HFFc6 (cell line): Measurements from ENCODE around the gene PCCA. TPM values are rescaled to one million over a fixed set of nuclear protein-coding genes. Genes with fewer than 3 reads are reported as not detected.
"Not testable (repeated sequence)": the region's sequence is repeated elsewhere in the genome, so short reads cannot be mapped to it uniquely, and the experiment has no call there.

Source experiments
- DNase-seq: peaks from one replicate; pipeline ENCODE4 v3.0.0-alpha.2; 2018
- H3K27ac Mint-ChIP-seq: 2 replicates; pipeline ENCODE4 v1.8.0; 2020; ENCODE audit warnings: mild to moderate bottlenecking, mixed read lengths
- H3K27me3 Mint-ChIP-seq: 2 replicates; pipeline ENCODE4 v1.8.0; 2021; ENCODE audit warnings: mild to moderate bottlenecking, moderate library complexity, mixed read lengths; ENCODE audit not compliant: insufficient read depth
- H3K36me3 Mint-ChIP-seq: 2 replicates; pipeline ENCODE4 v1.8.0; 2021; ENCODE audit warnings: low read depth, mixed read lengths
- H3K4me1 Mint-ChIP-seq: 2 replicates; pipeline ENCODE4 v1.8.0; 2020; ENCODE audit warnings: low read depth, mixed read lengths
- H3K4me3 Mint-ChIP-seq: 2 replicates; pipeline ENCODE4 v1.8.0; 2020; ENCODE audit warnings: mild to moderate bottlenecking, moderate library complexity, mixed read lengths
- H3K9me3 Mint-ChIP-seq: 2 replicates; pipeline ENCODE4 v1.8.0; 2020; ENCODE audit warnings: mild to moderate bottlenecking, mixed read lengths
- total RNA-seq, 6 experiments: library from RNA; stranded (reverse); fragmentation: NEBNext Ultra II Directional; extraction: Animal tissue kit (Norgen Biotek cat#: 25700); gene quantifications; 2 replicates in 1 of 6; 3 replicates in 5 of 6; pipeline ENCODE4 v1.2.3, GENCODE V29; 2021
- TF ChIP-seq, protein P1 (sequence below): fragments of 200-600 bp; sonication (generic); IDR thresholded peaks from 2 replicates; pipeline ENCODE4 v1.5.0; 2021; ENCODE audit warnings: antibody characterized with exemption, mild to moderate bottlenecking

PCCA gene
- total RNA-seq, 6 experiments from 2014 or later: 12.9 to 16.9 (median 14.7) TPM

DNA sequence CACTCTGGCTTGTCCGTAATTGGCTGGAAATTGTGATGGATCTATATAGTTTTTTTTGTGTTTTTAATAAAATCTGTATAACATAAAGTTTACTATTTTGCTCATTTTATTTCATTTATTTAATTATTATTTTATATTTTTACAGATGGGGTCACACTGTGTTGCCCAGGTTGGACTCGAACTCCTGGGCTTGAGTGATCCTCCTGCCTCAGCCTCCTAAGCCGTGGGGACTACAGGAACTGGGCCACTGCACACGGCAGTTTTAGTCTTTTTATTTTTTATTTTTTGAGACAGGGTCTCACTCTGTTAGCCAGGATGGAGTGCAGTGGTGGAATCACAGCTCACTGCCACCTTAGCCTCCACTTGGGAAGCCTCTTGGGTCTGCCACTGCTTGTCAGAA is 58.9 kb downstream of the PCCA start:
- peaks cover 4% of the 10 kb centered on the region; the same call in 1 of the 2 replicates for H3K9me3 Mint-ChIP-seq
- no peaks in the 10 kb centered on the region for H3K27me3 Mint-ChIP-seq
- no peak overlapping the region for H3K27ac Mint-ChIP-seq
- TF ChIP-seq, protein P1, sequence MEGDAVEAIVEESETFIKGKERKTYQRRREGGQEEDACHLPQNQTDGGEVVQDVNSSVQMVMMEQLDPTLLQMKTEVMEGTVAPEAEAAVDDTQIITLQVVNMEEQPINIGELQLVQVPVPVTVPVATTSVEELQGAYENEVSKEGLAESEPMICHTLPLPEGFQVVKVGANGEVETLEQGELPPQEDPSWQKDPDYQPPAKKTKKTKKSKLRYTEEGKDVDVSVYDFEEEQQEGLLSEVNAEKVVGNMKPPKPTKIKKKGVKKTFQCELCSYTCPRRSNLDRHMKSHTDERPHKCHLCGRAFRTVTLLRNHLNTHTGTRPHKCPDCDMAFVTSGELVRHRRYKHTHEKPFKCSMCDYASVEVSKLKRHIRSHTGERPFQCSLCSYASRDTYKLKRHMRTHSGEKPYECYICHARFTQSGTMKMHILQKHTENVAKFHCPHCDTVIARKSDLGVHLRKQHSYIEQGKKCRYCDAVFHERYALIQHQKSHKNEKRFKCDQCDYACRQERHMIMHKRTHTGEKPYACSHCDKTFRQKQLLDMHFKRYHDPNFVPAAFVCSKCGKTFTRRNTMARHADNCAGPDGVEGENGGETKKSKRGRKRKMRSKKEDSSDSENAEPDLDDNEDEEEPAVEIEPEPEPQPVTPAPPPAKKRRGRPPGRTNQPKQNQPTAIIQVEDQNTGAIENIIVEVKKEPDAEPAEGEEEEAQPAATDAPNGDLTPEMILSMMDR: no peak
- no peak for DNase-seq
- no peak overlapping the region for H3K4me3 Mint-ChIP-seq
- H3K4me1 Mint-ChIP-seq: no peaks in the 10 kb centered on the region
- H3K36me3 Mint-ChIP-seq: peaks cover 17% of the 10 kb centered on the region

- no peak for DNase-seq
- Mint-ChIP-seq H3K27me3 (no peaks in the 10 kb centered on the region), H3K4me3 (no peak overlapping the region), H3K36me3 (peaks cover 17% of the 10 kb centered on the region), H3K9me3 (peaks cover 4% of the 10 kb centered on the region; the same call in 1 of the 2 replicates), H3K27ac (no peak overlapping the region), H3K4me1 (no peaks in the 10 kb centered on the region)
- TF ChIP-seq, protein P1: no peak
Observed at GRCh38 chr13:100148422-100148821, 59.5 kb downstream of the PCCA start.

GRCh38 chr13:100149389-100149788 is 60.5 kb downstream of the PCCA start:
- Mint-ChIP-seq H3K27me3 (no peaks in the 10 kb centered on the region), H3K4me1 (no peaks in the 10 kb centered on the region), H3K27ac (no peak overlapping the region), H3K9me3 (peaks cover 4% of the 10 kb centered on the region; the same call in 1 of the 2 replicates), H3K36me3 (peaks cover 19% of the 10 kb centered on the region), H3K4me3 (no peak overlapping the region)
- TF ChIP-seq, protein P1: no peak
- no peak for DNase-seq

GRCh38 chr13:100150711-100151110 is 61.8 kb downstream of the PCCA start:
- H3K27me3 Mint-ChIP-seq: not testable (repeated sequence)

GRCh38 chr13:100154842-100155416 is 66.0 kb downstream of the PCCA start:
- DNase-seq: no peak
- TF ChIP-seq, protein P1: no peak
- no peaks in the 10 kb centered on the region for H3K9me3 Mint-ChIP-seq
- no peak overlapping the region for H3K4me3 Mint-ChIP-seq
- peaks cover 12% of the 10 kb centered on the region for H3K4me1 Mint-ChIP-seq
- no peak overlapping the region for H3K27ac Mint-ChIP-seq
- peaks cover 21% of the 10 kb centered on the region for H3K36me3 Mint-ChIP-seq
- 0 out of 2 replicates have a peak, but pooled peaks cover 2% of the 10 kb centered on the region for H3K27me3 Mint-ChIP-seq

More at GRCh38 chr13:100150711-100151110, 61.8 kb downstream of the PCCA start:
- H3K4me3 Mint-ChIP-seq, H3K4me1 Mint-ChIP-seq, H3K9me3 Mint-ChIP-seq, DNase-seq, H3K27ac Mint-ChIP-seq: not testable (repeated sequence)
- H3K36me3 Mint-ChIP-seq: peaks cover 15% of the 10 kb centered on the region

DNA sequence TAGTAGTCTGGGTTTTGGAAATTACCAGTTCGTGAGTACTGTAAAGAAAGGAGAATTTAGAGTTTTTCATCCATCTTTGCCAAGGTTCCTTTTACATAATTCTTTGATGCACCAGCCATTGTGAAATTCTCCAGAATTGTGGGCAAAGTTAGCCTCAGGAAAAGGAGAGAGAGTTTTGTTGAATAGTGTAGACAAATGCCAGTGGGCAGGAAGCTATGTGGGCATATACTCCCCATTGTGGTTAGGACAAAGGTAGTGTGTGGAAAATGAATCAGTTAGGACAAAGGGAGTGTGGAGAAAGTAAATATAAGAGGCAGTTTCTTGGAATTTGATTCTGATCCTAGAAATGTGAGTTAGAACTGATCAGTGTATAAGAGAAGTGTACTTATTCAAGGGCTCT is 67.9 kb downstream of the PCCA start:
- Mint-ChIP-seq H3K27me3 (0 out of 2 replicates have a peak, but pooled peaks cover 2% of the 10 kb centered on the region), H3K27ac (peak overlapping the region; percentile 21; the same call in 1 of the 2 replicates), H3K4me1 (peaks cover 12% of the 10 kb centered on the region), H3K4me3 (no peak overlapping the region), H3K9me3 (no peaks in the 10 kb centered on the region), H3K36me3 (peaks cover 27% of the 10 kb centered on the region)
- TF ChIP-seq, protein P1: no peak
- DNase-seq: no peak
